ENCODE measurements around the gene LAPTM5. TPM values are rescaled to one million over a fixed set of nuclear protein-coding genes. Genes with fewer than 3 reads are reported as not detected.

Gene LAPTM5
- total RNA-seq, 4 donors from 2014 or later: 44.5 to 767 (median 109) TPM

- TF ChIP-seq, protein P1, sequence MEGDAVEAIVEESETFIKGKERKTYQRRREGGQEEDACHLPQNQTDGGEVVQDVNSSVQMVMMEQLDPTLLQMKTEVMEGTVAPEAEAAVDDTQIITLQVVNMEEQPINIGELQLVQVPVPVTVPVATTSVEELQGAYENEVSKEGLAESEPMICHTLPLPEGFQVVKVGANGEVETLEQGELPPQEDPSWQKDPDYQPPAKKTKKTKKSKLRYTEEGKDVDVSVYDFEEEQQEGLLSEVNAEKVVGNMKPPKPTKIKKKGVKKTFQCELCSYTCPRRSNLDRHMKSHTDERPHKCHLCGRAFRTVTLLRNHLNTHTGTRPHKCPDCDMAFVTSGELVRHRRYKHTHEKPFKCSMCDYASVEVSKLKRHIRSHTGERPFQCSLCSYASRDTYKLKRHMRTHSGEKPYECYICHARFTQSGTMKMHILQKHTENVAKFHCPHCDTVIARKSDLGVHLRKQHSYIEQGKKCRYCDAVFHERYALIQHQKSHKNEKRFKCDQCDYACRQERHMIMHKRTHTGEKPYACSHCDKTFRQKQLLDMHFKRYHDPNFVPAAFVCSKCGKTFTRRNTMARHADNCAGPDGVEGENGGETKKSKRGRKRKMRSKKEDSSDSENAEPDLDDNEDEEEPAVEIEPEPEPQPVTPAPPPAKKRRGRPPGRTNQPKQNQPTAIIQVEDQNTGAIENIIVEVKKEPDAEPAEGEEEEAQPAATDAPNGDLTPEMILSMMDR (IDR thresholded peaks at IDR 0.05; ENCODE audit: low read depth): no peak
These were observed 1.4 kb downstream of the LAPTM5 start for GRCh38 chr1:30756206-30756544.

GRCh38 chr1:30755746-30756145, 1.8 kb downstream of the LAPTM5 start:
- TF ChIP-seq, protein P1 (IDR thresholded peaks at IDR 0.05; ENCODE audit: low read depth): no peak

DNA sequence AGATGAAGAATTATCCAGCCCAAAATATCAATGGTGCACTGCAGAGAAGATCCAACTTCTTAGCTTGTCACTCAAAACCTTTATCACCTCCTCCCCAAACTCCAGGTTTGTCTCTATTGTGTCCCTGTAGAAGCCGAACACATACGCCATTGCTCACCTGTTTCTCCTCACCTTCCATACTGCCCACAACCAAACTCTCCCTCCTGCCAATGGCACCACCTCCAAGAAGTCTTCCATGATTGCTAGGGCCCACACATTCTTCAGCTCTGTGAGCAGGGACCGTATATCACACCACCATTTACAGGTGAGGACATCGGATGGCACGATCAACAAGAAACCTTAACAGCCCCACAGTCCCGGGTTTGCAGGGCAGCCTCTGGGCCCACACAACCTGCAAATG, 2.2 kb downstream of the LAPTM5 start:
- TF ChIP-seq, protein P1 (IDR thresholded peaks at IDR 0.05; ENCODE audit: low read depth): no peak

DNA sequence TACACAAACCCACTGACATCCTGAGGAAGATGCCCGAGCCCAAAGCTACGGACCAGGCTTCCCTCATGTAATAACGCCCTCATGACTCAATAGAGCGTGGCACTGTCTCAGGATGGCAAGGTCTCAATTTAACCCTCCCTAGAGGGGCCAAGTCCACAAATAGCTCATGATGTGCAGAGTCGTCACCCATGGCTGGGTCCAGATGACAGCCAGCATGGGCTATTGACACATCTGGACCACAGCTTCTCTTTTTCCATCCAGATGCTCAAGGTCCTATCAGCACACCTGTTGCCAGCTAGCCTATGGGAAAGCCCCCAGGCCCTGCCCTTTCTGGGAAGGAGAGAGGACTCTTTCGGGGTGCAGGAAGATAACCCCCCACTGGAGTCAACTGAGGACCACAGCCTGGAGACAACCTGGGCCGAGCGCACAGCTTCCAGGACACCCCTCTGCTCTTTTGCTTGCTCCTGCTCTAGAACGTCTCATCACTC, 2.8 kb downstream of the LAPTM5 start:
- TF ChIP-seq, protein P1 (IDR thresholded peaks at IDR 0.05; ENCODE audit: low read depth): no peak

DNA sequence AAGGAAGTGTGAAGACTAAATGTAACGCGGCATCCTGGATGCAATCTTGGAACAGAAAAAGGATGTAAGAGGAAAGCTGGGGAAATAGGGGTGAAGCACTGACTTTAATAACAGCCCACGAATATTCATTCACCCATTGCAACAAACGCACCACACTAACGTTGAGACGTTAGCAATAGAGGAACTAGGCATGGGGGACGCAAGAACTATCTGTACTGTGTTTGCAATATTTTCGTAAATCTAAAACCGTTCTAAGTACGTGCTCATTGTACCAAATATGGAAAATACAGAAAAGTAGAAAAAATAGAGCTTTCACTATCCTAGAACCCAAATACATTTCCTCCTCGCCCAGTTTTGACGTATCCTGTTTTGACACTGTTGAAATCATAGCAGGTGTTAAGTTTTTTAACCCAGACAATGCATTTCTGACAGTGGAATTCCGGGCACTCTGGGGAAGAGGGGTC, 3.9 kb downstream of the LAPTM5 start:
- TF ChIP-seq, protein P1 (IDR thresholded peaks at IDR 0.05; ENCODE audit: low read depth): no peak

DNA sequence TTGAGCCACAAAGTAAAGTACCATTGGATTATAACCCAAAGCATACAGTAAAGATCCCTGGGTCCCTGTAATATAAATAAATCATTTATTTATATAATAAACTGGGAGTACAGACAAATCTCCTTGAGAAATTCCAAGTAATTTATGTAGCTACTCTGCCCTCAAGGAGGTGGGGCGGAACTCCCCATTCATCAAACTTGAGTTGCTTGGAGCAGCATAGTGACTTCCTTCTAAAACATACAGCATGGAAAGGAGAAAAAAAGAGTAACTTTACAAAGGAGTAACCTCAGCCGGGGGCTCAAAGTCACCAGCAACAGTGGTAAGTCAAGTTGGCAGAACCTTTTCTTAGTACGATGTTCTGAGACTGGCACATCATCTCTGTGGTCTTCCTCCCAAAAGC, 4.5 kb downstream of the LAPTM5 start:
- TF ChIP-seq, protein P1 (IDR thresholded peaks at IDR 0.05; ENCODE audit: low read depth): no peak

DNA sequence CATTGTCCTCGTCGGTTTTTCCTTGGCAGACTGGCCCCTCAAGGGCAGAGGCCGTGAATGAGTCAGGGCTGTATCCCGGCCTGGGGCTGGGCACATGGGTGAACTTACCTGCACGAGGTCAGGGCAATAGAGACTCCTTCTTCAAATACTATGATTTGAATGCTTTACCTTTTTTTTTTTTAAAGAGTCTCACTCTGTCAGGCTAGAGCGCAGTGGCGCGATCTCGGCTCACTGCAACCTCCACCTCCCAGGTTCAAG, 5.0 kb downstream of the LAPTM5 start:
- TF ChIP-seq, protein P1 (IDR thresholded peaks at IDR 0.05; ENCODE audit: low read depth): no peak

Data from subcutaneous adipose tissue (tissue), 4 donors.